Erythroblast (primary cell): ENCODE results near the gene DIP2B.

Experiments used
- GATA1 ChIP-seq: IDR thresholded peaks from 2 replicates; pipeline ENCODE4 v1.6.1; 2011; ENCODE audit warnings: low read depth, mild to moderate bottlenecking, control low read depth, low read length, moderate library complexity
- POLR2A ChIP-seq: IDR thresholded peaks from 2 replicates; pipeline ENCODE4 v1.6.1; 2011; ENCODE audit warnings: mild to moderate bottlenecking, low read length

DNA sequence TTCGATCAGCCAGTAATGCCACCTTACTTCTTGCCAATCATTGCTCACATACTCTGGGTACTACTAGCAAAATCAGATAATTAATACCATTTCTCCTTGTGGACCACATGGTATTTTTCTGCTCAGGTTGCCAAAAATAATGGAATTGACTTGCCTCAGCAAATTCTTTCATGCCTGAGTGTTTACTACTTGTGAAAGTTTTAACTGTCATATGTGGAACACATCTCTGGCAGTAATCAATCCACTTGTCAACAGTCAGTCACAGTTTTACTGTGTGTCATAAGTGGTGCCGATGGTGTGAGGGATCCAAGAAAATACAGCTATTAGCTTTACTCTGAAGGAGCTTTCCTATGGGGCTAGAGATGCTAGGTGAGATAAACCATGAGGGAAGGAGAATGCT, 203.8 kb downstream of the DIP2B start:
- no peak for TF ChIP-seq POLR2A
- no peak for TF ChIP-seq GATA1
